Measurements from ENCODE around the gene USP17L11. TPM values are rescaled to one million over a fixed set of nuclear protein-coding genes. Genes with fewer than 3 reads are reported as not detected.
"Not testable (repeated sequence)": the region's sequence is repeated elsewhere in the genome, so short reads cannot be mapped to it uniquely, and the experiment has no call there.

USP17L11 gene
- total and polyA plus RNA-seq, 2 donors (not counting 3 experiments of a cell fraction or from before 2014, with no cell fraction given) = not detected

GRCh38 chr4:9247953-9248680 is 32.9 kb downstream of the USP17L11 start, which contains the start of gene USP17L18:
Gene USP17L18 (plus strand): TSS chr4:9248630. CDS start chr4:9248630, 0 bp downstream.
- H3K9me1 ChIP-seq (replicated peaks; ENCODE audit: control insufficient read depth, extremely low read depth, insufficient read depth, low read length); H3K27ac ChIP-seq (ENCODE audit: insufficient read depth, low read depth, low read length); H2AFZ ChIP-seq (ENCODE audit: low read depth, low read length); H3K4me2 ChIP-seq (ENCODE audit: insufficient read depth, low read length); H3K9ac ChIP-seq (replicated peaks; ENCODE audit: extremely low read depth, insufficient read depth, low read length); BruUV-seq (replicated peaks); H4K20me1 ChIP-seq (replicated peaks; ENCODE audit: control insufficient read depth, extremely low read depth, insufficient read depth, low read length); H3K79me2 ChIP-seq (ENCODE audit: control insufficient read depth, insufficient read depth, low read length); intact Hi-C loops (cut with micrococcal nuclease); FAIRE-seq; H3K9me3 ChIP-seq (replicated peaks; ENCODE audit: control insufficient read depth, insufficient read depth, low read length); dilution Hi-C loops (cut with MboI; ENCODE audit: extremely low pct_ligation_motif_present, low sequenced_read_pairs); H3K36me3 ChIP-seq (ENCODE audit: control insufficient read depth in 2 of 2, extremely low read depth in 1 of 2, insufficient read depth in 2 of 2, low read length in 2 of 2); H3K4me1 ChIP-seq (ENCODE audit: control insufficient read depth, extremely low read depth, insufficient read depth, low read length); POLR2A ChIA-PET; CTCF ChIA-PET; H3K27me3 ChIP-seq (ENCODE audit: control insufficient read depth in 2 of 2, insufficient read depth in 2 of 2, low read length in 2 of 2); H3K4me3 ChIP-seq (replicated peaks in 1 of 3; ENCODE audit: insufficient read depth in 1 of 3, low read depth in 1 of 3, low read length in 3 of 3): not testable (repeated sequence)
- DNase-seq (ENCODE audit: low read depth, low spot score) = peak; percentile 1

GRCh38 chr4:9253078-9253477 is 37.9 kb downstream of the USP17L11 start, which contains the start of gene USP17L19:
Gene USP17L19 (plus strand): TSS chr4:9253378. CDS start chr4:9253378, 0 bp downstream.
- H4K20me1 ChIP-seq (replicated peaks; ENCODE audit: control insufficient read depth, extremely low read depth, insufficient read depth, low read length); POLR2A ChIA-PET; DNase-seq (ENCODE audit: low read depth, low spot score); BruUV-seq (replicated peaks); CTCF ChIA-PET; H2AFZ ChIP-seq (ENCODE audit: low read depth, low read length); H3K4me3 ChIP-seq (replicated peaks in 1 of 3; ENCODE audit: insufficient read depth in 1 of 3, low read depth in 1 of 3, low read length in 3 of 3); H3K36me3 ChIP-seq (ENCODE audit: control insufficient read depth in 2 of 2, extremely low read depth in 1 of 2, insufficient read depth in 2 of 2, low read length in 2 of 2); H3K4me2 ChIP-seq (ENCODE audit: insufficient read depth, low read length); H3K9me3 ChIP-seq (replicated peaks; ENCODE audit: control insufficient read depth, insufficient read depth, low read length); intact Hi-C loops (cut with micrococcal nuclease); H3K9me1 ChIP-seq (replicated peaks; ENCODE audit: control insufficient read depth, extremely low read depth, insufficient read depth, low read length); H3K79me2 ChIP-seq (ENCODE audit: control insufficient read depth, insufficient read depth, low read length); H3K27me3 ChIP-seq (ENCODE audit: control insufficient read depth in 2 of 2, insufficient read depth in 2 of 2, low read length in 2 of 2); H3K9ac ChIP-seq (replicated peaks; ENCODE audit: extremely low read depth, insufficient read depth, low read length); H3K27ac ChIP-seq (ENCODE audit: insufficient read depth, low read depth, low read length); dilution Hi-C loops (cut with MboI; ENCODE audit: extremely low pct_ligation_motif_present, low sequenced_read_pairs); FAIRE-seq; H3K4me1 ChIP-seq (ENCODE audit: control insufficient read depth, extremely low read depth, insufficient read depth, low read length): not testable (repeated sequence)

GRCh38 chr4:9257824-9258223 is 42.6 kb downstream of the USP17L11 start, which contains the start of gene USP17L20:
Gene USP17L20 (plus strand): TSS chr4:9258124. CDS start chr4:9258124, 0 bp downstream.
- CTCF ChIA-PET; POLR2A ChIA-PET; FAIRE-seq; H3K4me1 ChIP-seq (ENCODE audit: control insufficient read depth, extremely low read depth, insufficient read depth, low read length); DNase-seq (ENCODE audit: low read depth, low spot score); H3K9me1 ChIP-seq (replicated peaks; ENCODE audit: control insufficient read depth, extremely low read depth, insufficient read depth, low read length); H3K4me3 ChIP-seq (replicated peaks in 1 of 3; ENCODE audit: insufficient read depth in 1 of 3, low read depth in 1 of 3, low read length in 3 of 3); intact Hi-C loops (cut with micrococcal nuclease); H3K27me3 ChIP-seq (ENCODE audit: control insufficient read depth in 2 of 2, insufficient read depth in 2 of 2, low read length in 2 of 2); BruUV-seq (replicated peaks); H3K9me3 ChIP-seq (replicated peaks; ENCODE audit: control insufficient read depth, insufficient read depth, low read length); H3K9ac ChIP-seq (replicated peaks; ENCODE audit: extremely low read depth, insufficient read depth, low read length); H3K36me3 ChIP-seq (ENCODE audit: control insufficient read depth in 2 of 2, extremely low read depth in 1 of 2, insufficient read depth in 2 of 2, low read length in 2 of 2); H4K20me1 ChIP-seq (replicated peaks; ENCODE audit: control insufficient read depth, extremely low read depth, insufficient read depth, low read length); H2AFZ ChIP-seq (ENCODE audit: low read depth, low read length); H3K79me2 ChIP-seq (ENCODE audit: control insufficient read depth, insufficient read depth, low read length); H3K4me2 ChIP-seq (ENCODE audit: insufficient read depth, low read length); dilution Hi-C loops (cut with MboI; ENCODE audit: extremely low pct_ligation_motif_present, low sequenced_read_pairs); H3K27ac ChIP-seq (ENCODE audit: insufficient read depth, low read depth, low read length): not testable (repeated sequence)

DNA sequence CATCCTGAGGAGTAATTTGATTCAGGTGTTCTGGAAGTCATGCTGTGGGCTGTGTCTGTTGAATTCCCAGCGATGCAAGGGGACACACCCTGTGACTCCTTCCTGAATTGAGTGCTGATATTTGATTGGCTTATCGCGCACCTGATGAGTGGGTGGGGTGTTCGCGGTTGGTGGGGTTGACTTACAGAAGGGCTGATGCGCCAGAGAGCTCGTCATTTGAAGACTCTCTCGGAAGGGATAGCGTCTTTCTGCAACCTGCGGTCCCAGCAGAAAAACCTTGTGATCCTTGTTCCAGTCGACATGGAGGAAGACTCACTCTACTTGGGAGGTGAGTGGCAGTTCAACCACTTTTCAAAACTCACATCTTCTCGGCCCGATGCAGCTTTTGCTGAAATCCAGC is 47.4 kb downstream of the USP17L11 start, which contains the start of gene USP17L21:
TSS of gene USP17L21 (plus strand) at position 301 of the 400 bp plus-strand sequence. CDS start at position 301, 0 bp downstream.
- H3K27ac ChIP-seq (ENCODE audit: insufficient read depth, low read depth, low read length); H3K4me3 ChIP-seq (replicated peaks in 1 of 3; ENCODE audit: insufficient read depth in 1 of 3, low read depth in 1 of 3, low read length in 3 of 3); FAIRE-seq; H4K20me1 ChIP-seq (replicated peaks; ENCODE audit: control insufficient read depth, extremely low read depth, insufficient read depth, low read length); BruUV-seq (replicated peaks); CTCF ChIA-PET; H3K36me3 ChIP-seq (ENCODE audit: control insufficient read depth in 2 of 2, extremely low read depth in 1 of 2, insufficient read depth in 2 of 2, low read length in 2 of 2); H3K9ac ChIP-seq (replicated peaks; ENCODE audit: extremely low read depth, insufficient read depth, low read length); H3K4me1 ChIP-seq (ENCODE audit: control insufficient read depth, extremely low read depth, insufficient read depth, low read length); H3K4me2 ChIP-seq (ENCODE audit: insufficient read depth, low read length); DNase-seq (ENCODE audit: low read depth, low spot score); H3K9me3 ChIP-seq (replicated peaks; ENCODE audit: control insufficient read depth, insufficient read depth, low read length); H3K27me3 ChIP-seq (ENCODE audit: control insufficient read depth in 2 of 2, insufficient read depth in 2 of 2, low read length in 2 of 2); dilution Hi-C loops (cut with MboI; ENCODE audit: extremely low pct_ligation_motif_present, low sequenced_read_pairs); H3K9me1 ChIP-seq (replicated peaks; ENCODE audit: control insufficient read depth, extremely low read depth, insufficient read depth, low read length); POLR2A ChIA-PET; H2AFZ ChIP-seq (ENCODE audit: low read depth, low read length); H3K79me2 ChIP-seq (ENCODE audit: control insufficient read depth, insufficient read depth, low read length); intact Hi-C loops (cut with micrococcal nuclease): not testable (repeated sequence)
